GM12878 (cell line): ENCODE measurements around the gene WBP1L. TPM values are rescaled to one million over a fixed set of nuclear protein-coding genes. Genes with fewer than 3 reads are reported as not detected.

Experiments
- ATAC-seq: fragments of 200-7000 bp; cut with Tn5 transposase; 3 replicates; pipeline ENCODE4 v1.9.1; 2020; ENCODE audit warnings: mild to moderate bottlenecking, moderate library complexity
- BruUV-seq: library from RNA; stranded (reverse); fragments of 400-500 nt; replicated peaks from 2 replicates; lab custom pipeline; 2021; lab: Mats Ljungman, UMichigan
- CTCF ChIA-PET: fragments of 300-600 bp; sonication (Branson Sonifier 250); formaldehyde crosslinking; extraction: SDS; loops from one replicate; lab custom pipeline; 2021; ENCODE audit warnings: inconsistent platforms; lab: Yijun Ruan, JAX
- POLR2A ChIA-PET: fragments of 350-600 bp; formaldehyde crosslinking; extraction: SDS; loops from one replicate; lab custom pipeline; 2021; ENCODE audit warnings: inconsistent platforms; lab: Charles Lee
- RAD21 ChIA-PET: fragments of 300-600 bp; sonication (Branson Sonifier 250); formaldehyde crosslinking; loops from one replicate; lab custom pipeline; 2023; ENCODE audit warnings: antibody characterized with exemption; ENCODE audit not compliant: unreplicated experiment; lab: Charles Lee
- SMC1A ChIA-PET: fragments of 300-600 bp; sonication (Branson Sonifier 250); formaldehyde crosslinking; loops from one replicate; lab custom pipeline; 2023; ENCODE audit not compliant: unreplicated experiment, uncharacterized antibody; lab: Charles Lee
- DNase-seq: peaks from one replicate; pipeline ENCODE4 v3.0.0-alpha.2; 2011; ENCODE audit warnings: low read depth, low spot score
- FAIRE-seq: peaks from 3 replicates; lab custom pipeline; 2011; peaks lifted over from hg19 to GRCh38; lab: Jason Lieb, UNC
- H2AFZ ChIP-seq: 2 replicates; pipeline ENCODE4 v1.6.0; 2011; ENCODE audit warnings: low read depth, low read length, control low read depth; ENCODE audit not compliant: control insufficient read depth
- H3K27ac ChIP-seq: 2 replicates; pipeline ENCODE4 v1.5.1; 2011; ENCODE audit warnings: control low read depth; ENCODE audit not compliant: control insufficient read depth, insufficient read depth
- H3K27me3 ChIP-seq, 2 experiments: replicated peaks in 1 of 2; 2 replicates each; pipeline versions ENCODE4 v1.6.0 to v1.6.1; 2011; ENCODE audit warnings: low read length in 1 of 2; ENCODE audit not compliant: control insufficient read depth in 2 of 2, insufficient read depth in 2 of 2
- H3K36me3 ChIP-seq, 2 experiments: 2 replicates each; pipeline ENCODE4 v1.5.1; 2011; ENCODE audit warnings: low read length in 1 of 2; ENCODE audit not compliant: control insufficient read depth in 2 of 2, insufficient read depth in 2 of 2
- H3K4me1 ChIP-seq: 2 replicates; pipeline ENCODE4 v1.6.1; 2011; ENCODE audit warnings: mild to moderate bottlenecking, low read length, moderate library complexity, mixed read lengths; ENCODE audit not compliant: control insufficient read depth, insufficient read depth
- H3K4me2 ChIP-seq: 2 replicates; pipeline ENCODE4 v1.6.0; 2011; ENCODE audit warnings: control low read depth; ENCODE audit not compliant: control insufficient read depth, insufficient read depth
- H3K4me3 ChIP-seq: fragments of 200-600 bp; sonication (generic); 2 replicates; pipeline ENCODE4 v1.5.1; 2016
- H3K79me2 ChIP-seq: 2 replicates; pipeline ENCODE4 v1.6.0; 2011; ENCODE audit warnings: low read length; ENCODE audit not compliant: control insufficient read depth, insufficient read depth
- H3K9ac ChIP-seq: 2 replicates; pipeline ENCODE4 v1.8.0; 2011; ENCODE audit warnings: low read length, control low read depth, mixed read lengths; ENCODE audit not compliant: control insufficient read depth, insufficient read depth
- H3K9me3 ChIP-seq: replicated peaks from 3 replicates; pipeline ENCODE4 v1.5.1; 2011; ENCODE audit warnings: mild to moderate bottlenecking, low read length; ENCODE audit not compliant: control insufficient read depth, insufficient read depth
- H4K20me1 ChIP-seq: 2 replicates; pipeline ENCODE4 v1.6.0; 2011; ENCODE audit not compliant: control insufficient read depth, insufficient read depth
- CBFB ChIP-seq: IDR thresholded peaks from 2 replicates; pipeline ENCODE4 v1.6.1; 2016; ENCODE audit warnings: antibody characterized with exemption, low read depth
- CHD2 ChIP-seq: IDR thresholded peaks from 2 replicates; pipeline ENCODE4 v1.6.1; 2011; ENCODE audit warnings: low read depth, low read length, improper control_type of control experiment, borderline replicate concordance
- DPF2 ChIP-seq: fragments of 450-650 bp; IDR thresholded peaks from 2 replicates; pipeline ENCODE4 v1.6.1; 2017; ENCODE audit warnings: mild to moderate bottlenecking
- EGR1 ChIP-seq, 2 experiments: IDR thresholded peaks; 1 replicate in 1 of 2; 2 replicates in 1 of 2; pipeline ENCODE4 v1.6.1; 2011 to 2012; ENCODE audit warnings: low read depth in 2 of 2, low read length in 2 of 2, borderline replicate concordance in 1 of 2, mild to moderate bottlenecking in 1 of 2, moderate library complexity in 1 of 2
- ETV6 ChIP-seq, 2 experiments: fragments of 450-650 bp in 1 of 2; IDR thresholded peaks in 1 of 2; conservative IDR thresholded peaks in 1 of 2; 2 replicates each; pipeline ENCODE4 v1.6.1; 2014; ENCODE audit warnings: antibody characterized with exemption in 1 of 2, borderline replicate concordance in 1 of 2, low read depth in 1 of 2, mild to moderate bottlenecking in 1 of 2, moderate library complexity in 1 of 2
- GABPA ChIP-seq: IDR thresholded peaks from 2 replicates; pipeline ENCODE4 v1.6.1; 2014; ENCODE audit warnings: antibody characterized with exemption, low read depth, mild to moderate bottlenecking, inconsistent platforms
- IKZF1 ChIP-seq: fragments of 450-650 bp; conservative IDR thresholded peaks from 2 replicates; pipeline ENCODE4 v1.6.1; 2017; ENCODE audit warnings: antibody characterized with exemption, mild to moderate bottlenecking
- JUND ChIP-seq: IDR thresholded peaks from 2 replicates; pipeline ENCODE4 v1.6.1; 2012; ENCODE audit warnings: low read depth, mild to moderate bottlenecking, low read length, improper control_type of control experiment, moderate library complexity
- MYB ChIP-seq: fragments of 150-350 bp; IDR thresholded peaks from 2 replicates; pipeline ENCODE4 v1.6.1; 2014; ENCODE audit warnings: mild to moderate bottlenecking, low read depth, low read length, borderline replicate concordance
- NBN ChIP-seq: fragments of 450-650 bp; IDR thresholded peaks from 2 replicates; pipeline ENCODE4 v1.6.1; 2016
- NFYA ChIP-seq: IDR thresholded peaks from 2 replicates; pipeline ENCODE4 v1.6.1; 2011; ENCODE audit warnings: low read depth, mild to moderate bottlenecking, low read length, improper control_type of control experiment, borderline replicate concordance
- NR2F1 ChIP-seq: fragments of 450-650 bp; conservative IDR thresholded peaks from 2 replicates; pipeline ENCODE4 v1.6.1; 2017; ENCODE audit warnings: mild to moderate bottlenecking
- NRF1 ChIP-seq: conservative IDR thresholded peaks from 2 replicates; pipeline ENCODE4 v1.6.1; 2011; ENCODE audit warnings: mild to moderate bottlenecking, low read depth, low read length, improper control_type of control experiment
- PML ChIP-seq: IDR thresholded peaks from 2 replicates; pipeline ENCODE4 v1.6.1; 2012; ENCODE audit warnings: low read length, inconsistent platforms
- POLR2AphosphoS5 ChIP-seq: IDR thresholded peaks from 2 replicates; pipeline ENCODE4 v1.6.1; 2011; ENCODE audit warnings: mild to moderate bottlenecking, low read length, inconsistent platforms
- RB1 ChIP-seq: fragments of 450-650 bp; formaldehyde crosslinking; IDR thresholded peaks from 2 replicates; pipeline ENCODE4 v1.6.1; 2017; ENCODE audit warnings: mild to moderate bottlenecking, borderline replicate concordance
- SPI1 ChIP-seq: IDR thresholded peaks from 2 replicates; pipeline ENCODE4 v1.6.1; 2011; ENCODE audit warnings: low read depth, mild to moderate bottlenecking, low read length, moderate library complexity, borderline replicate concordance; ENCODE audit not compliant: insufficient read depth
- SUPT20H ChIP-seq: IDR thresholded peaks from 2 replicates; pipeline ENCODE4 v1.6.1; 2011; ENCODE audit warnings: low read depth, mild to moderate bottlenecking, low read length, moderate library complexity, borderline replicate concordance; ENCODE audit not compliant: control insufficient read depth
- ZZZ3 ChIP-seq: IDR thresholded peaks from 2 replicates; pipeline ENCODE4 v1.6.1; 2011; ENCODE audit warnings: low read depth; ENCODE audit not compliant: control insufficient read depth, insufficient read length
- WGBS: methylation state at CpG from one replicate; pipeline ENCODE4 v1.1.6; 2016; ENCODE audit warnings: low lambda C conversion rate; ENCODE audit not compliant: insufficient replicate concordance, insufficient coverage; ENCODE audit errors: missing lambda C conversion rate; 5-methylcytosine and 5-hydroxymethylcytosine counted together
- in situ Hi-C: fragments of 300-500 bp; cut with MboI; formaldehyde crosslinking; loops from 9 replicates; pipeline ENCODE4 v1.14.3; 2018; ENCODE audit warnings: mixed read lengths
- intact Hi-C: fragments of 100-400 bp; cut with micrococcal nuclease; formaldehyde crosslinking; loops from one replicate; pipeline ENCODE4 v1.14.2; 2022; ENCODE audit not compliant: unreplicated experiment
- polyA plus RNA-seq, 11 experiments: library from polyadenylated mRNA; depleted of rRNA in 4 of 11; unstranded in 6 of 11; stranded (reverse) in 5 of 11; fragments of >200 nt; fragmentation: Nextera tagmentation in 4 of 11; fragmentation: Illumina TruSeq in 1 of 11; extraction: Ambion mirVana in 4 of 11; extraction: Trizol in 1 of 11; gene quantifications; 1 replicate in 1 of 11; 2 replicates in 10 of 11; pipeline versions ENCODE4 v1.2.1 to v1.2.3, GENCODE V29; 2011 to 2016; ENCODE audit warnings: inconsistent platforms in 2 of 11, missing spikeins in 2 of 11, low read depth in 1 of 11
- total RNA-seq, 4 experiments: library from RNA; depleted of rRNA in 3 of 4; stranded (reverse); fragments of >200 nt in 3 of 4; fragmentation: Illumina TruSeq in 1 of 4; extraction: Trizol in 1 of 4; gene quantifications; 2 replicates each; pipeline versions ENCODE4 v1.2.1 to v1.2.3, GENCODE V29; 2013 to 2021
- TF ChIP-seq, protein P1 (sequence below): fragments of 450-650 bp; IDR thresholded peaks from 2 replicates; pipeline ENCODE4 v1.6.1; 2014; ENCODE audit warnings: mild to moderate bottlenecking
- TF ChIP-seq, protein P2 (sequence below): fragments of 450-650 bp; IDR thresholded peaks from 2 replicates; pipeline ENCODE4 v1.6.1; 2017; ENCODE audit warnings: low read depth, mild to moderate bottlenecking, moderate library complexity
- TF ChIP-seq, protein P3 (sequence below): IDR thresholded peaks from 2 replicates; pipeline ENCODE4 v1.6.1; 2011; ENCODE audit warnings: mild to moderate bottlenecking, low read depth, low read length, moderate library complexity; ENCODE audit not compliant: insufficient replicate concordance

The WBP1L gene
- total and polyA plus RNA-seq, 10 of the 15 experiments (the other 5 are each of a cell fraction or from before 2014, with no cell fraction given) = 3.7 to 18.8 (median 12.3) TPM

DNA sequence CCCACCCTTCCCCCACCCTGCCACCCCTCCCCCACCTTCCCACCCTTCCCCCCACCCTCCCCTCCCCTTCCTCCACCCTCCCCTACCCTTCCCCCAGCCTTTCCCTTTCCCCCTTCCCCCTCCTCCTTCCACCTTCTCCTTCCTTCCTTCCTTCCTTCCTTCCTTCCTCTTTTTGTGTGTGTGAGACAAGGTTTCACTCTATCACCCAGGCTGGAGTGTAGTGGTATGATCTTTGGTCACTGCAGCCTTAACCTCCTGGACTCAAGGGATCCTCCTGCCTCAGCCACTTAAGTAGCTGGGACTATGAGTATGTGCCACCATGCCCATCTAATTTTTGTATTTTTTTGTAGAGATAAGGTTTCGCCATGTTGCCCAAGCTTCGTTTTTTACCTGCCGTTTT lies 58.2 kb downstream of the WBP1L start:
- H4K20me1 ChIP-seq = no peaks in the 10 kb centered on the region
- H3K79me2 ChIP-seq = peaks cover 4% of the 10 kb centered on the region
- no peak overlapping the region for H3K4me3 ChIP-seq
- 27% methylated on average over 3 of the region's 3 CpGs for WGBS
- ChIA-PET POLR2A (interaction anchor here (0.6 to 1.2 kb wide), 6 partner anchors 28 to 150 kb away, joined by 3 to 5 read pairs (median 3); no protein-coding TSS in a partner anchor), RAD21 (interaction anchor here (0.6 to 1.4 kb wide), 2 partner anchors 30 to 375 kb away, joined by 3 to 6 read pairs; no protein-coding TSS in a partner anchor), SMC1A (interaction anchor here (1.5 to 1.6 kb wide), 2 partner anchors 16 to 50 kb away, joined by 4 to 5 read pairs; no protein-coding TSS in a partner anchor), CTCF (interaction anchor here (0.6 to 2.6 kb wide), 6 partner anchors 16 to 91 kb away, joined by 3 to 16 read pairs (median 4); partner anchors contain the start of gene WBP1L)
- H3K9ac ChIP-seq = no peak overlapping the region
- H3K4me1 ChIP-seq = peaks cover 17% of the 10 kb centered on the region
- FAIRE-seq (no peak), DNase-seq (no peak), ATAC-seq (peak; percentile 63)
- no peak overlapping the region for H2AFZ ChIP-seq
- H3K27ac ChIP-seq = peak overlapping the region; percentile 63
- no TSS peak for BruUV-seq
- H3K27me3 ChIP-seq = no peaks in the 10 kb centered on the region
- no peaks in the 10 kb centered on the region for H3K9me3 ChIP-seq
- intact Hi-C loops (no loop called here), in situ Hi-C loops (no loop called here)
- no peak overlapping the region for H3K4me2 ChIP-seq
- H3K36me3 ChIP-seq = peaks cover 2 to 22% of the 10 kb centered on the region in 2 experiments
- TF ChIP-seq, protein P1, sequence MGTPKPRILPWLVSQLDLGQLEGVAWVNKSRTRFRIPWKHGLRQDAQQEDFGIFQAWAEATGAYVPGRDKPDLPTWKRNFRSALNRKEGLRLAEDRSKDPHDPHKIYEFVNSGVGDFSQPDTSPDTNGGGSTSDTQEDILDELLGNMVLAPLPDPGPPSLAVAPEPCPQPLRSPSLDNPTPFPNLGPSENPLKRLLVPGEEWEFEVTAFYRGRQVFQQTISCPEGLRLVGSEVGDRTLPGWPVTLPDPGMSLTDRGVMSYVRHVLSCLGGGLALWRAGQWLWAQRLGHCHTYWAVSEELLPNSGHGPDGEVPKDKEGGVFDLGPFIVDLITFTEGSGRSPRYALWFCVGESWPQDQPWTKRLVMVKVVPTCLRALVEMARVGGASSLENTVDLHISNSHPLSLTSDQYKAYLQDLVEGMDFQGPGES = no peak
- TF ChIP-seq NBN (0 out of 2 replicates have a peak, but pooled peaks have one; percentile 19), SPI1 (peak; percentile 16; the same call in 1 of the 2 replicates), ZZZ3 (no peak), CHD2 (no peak), IKZF1 (0 out of 2 replicates have a peak, but pooled peaks have one; percentile 2), PML (no peak), POLR2AphosphoS5 (no peak), NRF1 (no peak), EGR1 (IDR thresholded peaks at IDR 0.05; ENCODE audit: borderline replicate concordance in 1 of 2, low read depth in 2 of 2, low read length in 2 of 2) (peak in 1 of 2 experiments; percentile 64; a peak in 1 of 3 replicates), NFYA (no peak), SUPT20H (no peak), MYB (no peak), CBFB (no peak), RB1 (0 out of 2 replicates have a peak, but pooled peaks have one; percentile 23), GABPA (no peak), ETV6 (conservative IDR thresholded peaks at IDR 0.05 in 1 of 2, IDR thresholded peaks at IDR 0.05 in 1 of 2; ENCODE audit: borderline replicate concordance in 1 of 2, low read depth in 1 of 2) (peak in 1 of 2 experiments; percentile 81; a peak in 2 of 4 replicates), NR2F1 (no peak), JUND (no peak), DPF2 (no peak)
- TF ChIP-seq, protein P2, sequence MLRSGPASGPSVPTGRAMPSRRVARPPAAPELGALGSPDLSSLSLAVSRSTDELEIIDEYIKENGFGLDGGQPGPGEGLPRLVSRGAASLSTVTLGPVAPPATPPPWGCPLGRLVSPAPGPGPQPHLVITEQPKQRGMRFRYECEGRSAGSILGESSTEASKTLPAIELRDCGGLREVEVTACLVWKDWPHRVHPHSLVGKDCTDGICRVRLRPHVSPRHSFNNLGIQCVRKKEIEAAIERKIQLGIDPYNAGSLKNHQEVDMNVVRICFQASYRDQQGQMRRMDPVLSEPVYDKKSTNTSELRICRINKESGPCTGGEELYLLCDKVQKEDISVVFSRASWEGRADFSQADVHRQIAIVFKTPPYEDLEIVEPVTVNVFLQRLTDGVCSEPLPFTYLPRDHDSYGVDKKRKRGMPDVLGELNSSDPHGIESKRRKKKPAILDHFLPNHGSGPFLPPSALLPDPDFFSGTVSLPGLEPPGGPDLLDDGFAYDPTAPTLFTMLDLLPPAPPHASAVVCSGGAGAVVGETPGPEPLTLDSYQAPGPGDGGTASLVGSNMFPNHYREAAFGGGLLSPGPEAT = no peak
- TF ChIP-seq, protein P3, sequence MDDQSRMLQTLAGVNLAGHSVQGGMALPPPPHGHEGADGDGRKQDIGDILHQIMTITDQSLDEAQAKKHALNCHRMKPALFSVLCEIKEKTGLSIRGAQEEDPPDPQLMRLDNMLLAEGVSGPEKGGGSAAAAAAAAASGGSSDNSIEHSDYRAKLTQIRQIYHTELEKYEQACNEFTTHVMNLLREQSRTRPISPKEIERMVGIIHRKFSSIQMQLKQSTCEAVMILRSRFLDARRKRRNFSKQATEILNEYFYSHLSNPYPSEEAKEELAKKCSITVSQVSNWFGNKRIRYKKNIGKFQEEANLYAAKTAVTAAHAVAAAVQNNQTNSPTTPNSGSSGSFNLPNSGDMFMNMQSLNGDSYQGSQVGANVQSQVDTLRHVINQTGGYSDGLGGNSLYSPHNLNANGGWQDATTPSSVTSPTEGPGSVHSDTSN = no peak
